ENCODE measurements around the gene C6orf47.

- TF ChIP-seq, protein P1, sequence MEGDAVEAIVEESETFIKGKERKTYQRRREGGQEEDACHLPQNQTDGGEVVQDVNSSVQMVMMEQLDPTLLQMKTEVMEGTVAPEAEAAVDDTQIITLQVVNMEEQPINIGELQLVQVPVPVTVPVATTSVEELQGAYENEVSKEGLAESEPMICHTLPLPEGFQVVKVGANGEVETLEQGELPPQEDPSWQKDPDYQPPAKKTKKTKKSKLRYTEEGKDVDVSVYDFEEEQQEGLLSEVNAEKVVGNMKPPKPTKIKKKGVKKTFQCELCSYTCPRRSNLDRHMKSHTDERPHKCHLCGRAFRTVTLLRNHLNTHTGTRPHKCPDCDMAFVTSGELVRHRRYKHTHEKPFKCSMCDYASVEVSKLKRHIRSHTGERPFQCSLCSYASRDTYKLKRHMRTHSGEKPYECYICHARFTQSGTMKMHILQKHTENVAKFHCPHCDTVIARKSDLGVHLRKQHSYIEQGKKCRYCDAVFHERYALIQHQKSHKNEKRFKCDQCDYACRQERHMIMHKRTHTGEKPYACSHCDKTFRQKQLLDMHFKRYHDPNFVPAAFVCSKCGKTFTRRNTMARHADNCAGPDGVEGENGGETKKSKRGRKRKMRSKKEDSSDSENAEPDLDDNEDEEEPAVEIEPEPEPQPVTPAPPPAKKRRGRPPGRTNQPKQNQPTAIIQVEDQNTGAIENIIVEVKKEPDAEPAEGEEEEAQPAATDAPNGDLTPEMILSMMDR (IDR thresholded peaks at IDR 0.05; ENCODE audit: low read depth, low read length, missing input control), result no peak
- TF ChIP-seq RAD21 (IDR thresholded peaks at IDR 0.05), result no peak
- no peak for TF ChIP-seq TAF1 (conservative IDR thresholded peaks at IDR 0.05)
Measured at GRCh38 chr6:31654574-31655348, 5.8 kb downstream of the C6orf47 start.

All from liver (tissue), 3 donors.